Activated T-helper 2 cell treated with anti-CD3 and anti-CD28 coated beads, Interferon-gamma antibody, Interleukin-2, Interleukin-4, amounts not matched to agents 10 μg/mL and 5 μg/mL and 100 μg/mL, durations not matched to agents 14 hours and 24 hours and 36 hours (primary cell): ENCODE data around the gene RASL12. TPM values are rescaled to one million over a fixed set of nuclear protein-coding genes. Genes with fewer than 3 reads are reported as not detected.

Source experiments
- DNase-seq: peaks from one replicate; pipeline ENCODE4 v3.0.0; 2021; ENCODE audit warnings: low spot score
- H3K27ac Mint-ChIP-seq: one replicate; pipeline ENCODE4 v1.8.0; 2021; ENCODE audit warnings: mixed read lengths
- H3K27me3 Mint-ChIP-seq: one replicate; pipeline ENCODE4 v1.8.0; 2021; ENCODE audit warnings: low read depth, mixed read lengths
- H3K36me3 Mint-ChIP-seq: one replicate; pipeline ENCODE4 v1.8.0; 2021; ENCODE audit warnings: low read depth, mixed read lengths
- H3K4me1 Mint-ChIP-seq: one replicate; pipeline ENCODE4 v1.8.0; 2021; ENCODE audit warnings: low read depth, mixed read lengths
- H3K4me3 Mint-ChIP-seq: one replicate; pipeline ENCODE4 v1.8.0; 2021; ENCODE audit warnings: low read depth, mild to moderate bottlenecking, moderate library complexity, mixed read lengths
- H3K9me3 Mint-ChIP-seq: one replicate; pipeline ENCODE4 v1.8.0; 2021; ENCODE audit warnings: mixed read lengths
- intact Hi-C: fragments of 100-400 bp; cut with micrococcal nuclease; formaldehyde crosslinking; loops from one replicate; pipeline ENCODE4 v1.15.1; 2023
- total RNA-seq: library from RNA; stranded (reverse); gene quantifications from 2 replicates; pipeline ENCODE4 v1.2.3, GENCODE V29; 2022

Gene RASL12
- total RNA-seq, 1 donor from 2014 or later = not detected

DNA sequence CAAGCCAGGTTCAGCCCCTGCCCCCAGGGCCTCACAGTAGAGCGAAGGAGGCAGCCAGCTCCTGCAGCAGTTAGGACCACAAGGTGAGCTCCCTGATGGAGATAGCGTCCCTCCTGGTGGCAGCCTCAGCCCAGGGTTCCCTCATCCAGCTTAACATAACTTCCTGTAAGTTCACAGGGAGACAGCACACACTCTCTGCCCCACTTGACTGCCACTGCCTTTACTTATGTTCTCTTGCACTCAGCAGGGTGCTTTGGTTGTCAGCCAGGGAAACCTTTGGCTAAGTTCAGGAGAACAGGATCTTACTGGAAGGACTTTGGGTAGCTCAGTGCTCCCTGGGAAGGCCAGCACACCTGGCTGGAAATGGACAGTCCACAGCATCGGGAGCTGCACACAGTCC, 19.6 kb upstream of the RASL12 start:
- intact Hi-C loops = no loop called here
- Mint-ChIP-seq H3K9me3 (no peaks in the 10 kb centered on the region), H3K4me3 (no peak overlapping the region), H3K27ac (no peak overlapping the region), H3K36me3 (no peaks in the 10 kb centered on the region), H3K4me1 (peaks cover 7% of the 10 kb centered on the region), H3K27me3 (peaks cover 18% of the 10 kb centered on the region)
- DNase-seq = no peak

DNA sequence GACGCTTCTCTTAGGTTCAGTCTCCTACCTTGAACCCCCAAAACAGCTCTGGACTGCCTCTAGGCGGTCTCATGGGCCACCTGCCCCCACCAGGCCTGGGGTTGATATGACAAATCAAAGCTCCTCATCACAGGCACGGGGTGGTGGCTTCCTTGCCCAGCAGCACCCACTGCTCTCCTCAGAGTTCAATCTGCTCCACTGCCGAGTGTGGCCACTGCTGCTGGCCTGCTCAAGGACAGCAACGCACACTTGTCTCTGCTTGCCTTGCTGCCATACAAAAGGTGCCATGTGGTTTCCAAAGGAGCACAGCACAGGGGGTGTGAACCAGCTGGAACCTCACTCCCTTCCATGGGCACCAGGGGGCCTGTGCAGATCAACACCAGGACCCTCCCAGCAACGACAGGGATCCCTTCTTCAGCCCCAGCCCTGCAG, 18.9 kb upstream of the RASL12 start:
- intact Hi-C loops = no loop called here
- Mint-ChIP-seq H3K36me3 (no peaks in the 10 kb centered on the region), H3K4me3 (no peak overlapping the region), H3K27ac (no peak overlapping the region), H3K9me3 (no peaks in the 10 kb centered on the region), H3K27me3 (peaks cover 20% of the 10 kb centered on the region), H3K4me1 (peaks cover 11% of the 10 kb centered on the region)
- DNase-seq = no peak

DNA sequence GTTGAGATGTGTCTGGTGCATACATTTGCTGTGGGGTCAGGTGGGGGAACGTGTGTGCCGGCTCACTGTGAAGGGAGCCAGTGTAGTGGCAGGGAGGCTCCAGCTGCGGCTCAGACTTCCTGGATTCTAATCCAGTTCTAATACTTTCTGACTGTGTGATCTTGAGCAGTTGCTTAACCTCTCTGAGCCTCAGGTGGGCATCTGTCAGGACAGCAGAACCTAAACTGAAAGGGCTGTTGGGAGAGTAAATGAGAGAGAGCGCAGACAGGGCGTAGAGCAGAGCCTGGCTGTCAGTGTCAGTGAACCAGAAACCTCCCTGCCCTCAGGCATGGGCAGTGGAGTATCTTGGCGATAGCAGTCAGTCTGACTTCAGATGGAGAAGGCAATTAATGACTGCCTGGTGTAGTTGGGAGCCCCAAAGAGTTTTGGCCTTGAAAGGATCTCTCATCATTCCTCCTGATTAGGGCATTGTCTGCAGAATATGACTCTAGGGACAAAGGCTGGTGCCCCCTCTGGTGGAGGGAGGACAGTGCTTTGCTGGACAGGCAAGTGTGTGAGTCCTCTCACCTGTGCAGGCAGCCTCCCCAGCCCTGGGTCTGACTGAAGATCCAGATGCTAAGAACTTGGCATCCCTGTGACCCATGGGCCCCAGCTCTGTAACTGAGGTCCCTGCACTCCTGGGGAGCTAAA, 18.3 kb upstream of the RASL12 start:
- H3K9me3 Mint-ChIP-seq = no peaks in the 10 kb centered on the region
- intact Hi-C loops = no loop called here
- peaks cover 20% of the 10 kb centered on the region for H3K27me3 Mint-ChIP-seq
- H3K27ac Mint-ChIP-seq = no peak overlapping the region
- peaks cover 11% of the 10 kb centered on the region for H3K4me1 Mint-ChIP-seq
- no peak overlapping the region for H3K4me3 Mint-ChIP-seq
- no peak for DNase-seq
- H3K36me3 Mint-ChIP-seq = no peaks in the 10 kb centered on the region

DNA sequence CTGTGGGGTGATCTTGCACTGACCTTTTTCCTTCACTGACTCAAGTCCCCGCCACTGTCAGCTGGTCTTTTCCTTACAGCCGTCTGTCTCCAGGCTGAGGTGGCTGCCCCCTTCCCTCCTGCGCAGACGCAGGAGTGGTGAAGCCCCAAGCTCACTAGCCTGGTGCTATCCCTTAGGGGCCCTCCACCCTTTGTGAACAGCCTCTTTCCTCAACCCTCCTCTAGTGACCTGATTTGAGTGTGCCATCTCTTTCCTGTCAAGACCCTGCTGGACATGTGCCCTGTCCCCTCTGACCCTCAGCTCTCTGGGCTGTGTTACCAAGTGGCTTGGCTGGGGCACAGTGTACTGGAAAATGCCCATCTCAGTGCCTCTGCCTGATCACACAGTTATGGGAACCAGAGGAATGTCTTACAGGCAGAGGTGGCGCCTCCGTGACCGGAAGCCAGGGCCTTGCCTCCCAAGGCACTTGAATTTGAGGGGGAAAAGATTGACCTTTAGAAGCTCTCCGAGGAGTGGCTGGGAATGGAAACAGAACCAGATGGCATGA, 17.5 kb upstream of the RASL12 start:
- intact Hi-C loops = no loop called here
- Mint-ChIP-seq H3K4me3 (no peak overlapping the region), H3K4me1 (peaks cover 11% of the 10 kb centered on the region), H3K9me3 (no peaks in the 10 kb centered on the region), H3K27ac (no peak overlapping the region), H3K36me3 (no peaks in the 10 kb centered on the region), H3K27me3 (peaks cover 23% of the 10 kb centered on the region)
- no peak for DNase-seq

- no peaks in the 10 kb centered on the region for H3K9me3 Mint-ChIP-seq
- DNase-seq = no peak
- H3K4me3 Mint-ChIP-seq = no peak overlapping the region
- intact Hi-C loops = no loop called here
- H3K36me3 Mint-ChIP-seq = no peaks in the 10 kb centered on the region
- H3K4me1 Mint-ChIP-seq = peaks cover 11% of the 10 kb centered on the region
- no peak overlapping the region for H3K27ac Mint-ChIP-seq
- H3K27me3 Mint-ChIP-seq = peaks cover 23% of the 10 kb centered on the region
Measured at GRCh38 chr15:65084500-65085206, 16.9 kb upstream of the RASL12 start.

GRCh38 chr15:65083262-65083701, 15.5 kb upstream of the RASL12 start:
- H3K27me3 Mint-ChIP-seq = peaks cover 31% of the 10 kb centered on the region
- DNase-seq = no peak
- peaks cover 11% of the 10 kb centered on the region for H3K4me1 Mint-ChIP-seq
- H3K36me3 Mint-ChIP-seq = no peaks in the 10 kb centered on the region
- intact Hi-C loops = no loop called here
- no peak overlapping the region for H3K4me3 Mint-ChIP-seq
- H3K27ac Mint-ChIP-seq = no peak overlapping the region
- H3K9me3 Mint-ChIP-seq = no peaks in the 10 kb centered on the region

- DNase-seq = no peak
- no peak overlapping the region for H3K4me3 Mint-ChIP-seq
- peak overlapping the region; percentile 17 for H3K27ac Mint-ChIP-seq
- H3K36me3 Mint-ChIP-seq = no peaks in the 10 kb centered on the region
- intact Hi-C loops = no loop called here
- H3K4me1 Mint-ChIP-seq = peaks cover 14% of the 10 kb centered on the region
- H3K27me3 Mint-ChIP-seq = peaks cover 38% of the 10 kb centered on the region
- no peaks in the 10 kb centered on the region for H3K9me3 Mint-ChIP-seq
Measured at GRCh38 chr15:65082303-65082953, 14.6 kb upstream of the RASL12 start.

DNA sequence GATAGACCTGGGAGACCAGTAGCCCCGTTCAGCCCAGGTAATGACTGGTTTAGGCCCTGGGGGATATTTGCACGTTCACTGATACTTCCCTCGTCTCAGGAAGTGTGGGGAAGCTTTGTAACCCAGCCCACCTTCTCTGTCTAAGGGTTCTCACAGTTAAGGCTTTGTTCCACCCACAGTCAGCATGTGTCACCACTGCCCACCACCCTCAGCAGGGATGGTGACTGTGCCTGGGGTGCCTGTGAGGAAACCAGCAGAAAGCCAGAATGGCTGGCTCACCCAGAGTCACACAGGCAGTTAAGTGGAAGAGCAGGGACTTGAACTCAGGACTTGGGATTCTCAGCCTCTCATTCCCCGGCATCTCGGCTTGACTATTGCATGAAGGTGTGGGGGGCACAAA, 14.0 kb upstream of the RASL12 start:
- DNase-seq = no peak
- Mint-ChIP-seq H3K27ac (no peak overlapping the region), H3K36me3 (no peaks in the 10 kb centered on the region), H3K4me3 (no peak overlapping the region), H3K4me1 (peaks cover 14% of the 10 kb centered on the region), H3K27me3 (peaks cover 38% of the 10 kb centered on the region), H3K9me3 (no peaks in the 10 kb centered on the region)
- intact Hi-C loops = no loop called here

DNA sequence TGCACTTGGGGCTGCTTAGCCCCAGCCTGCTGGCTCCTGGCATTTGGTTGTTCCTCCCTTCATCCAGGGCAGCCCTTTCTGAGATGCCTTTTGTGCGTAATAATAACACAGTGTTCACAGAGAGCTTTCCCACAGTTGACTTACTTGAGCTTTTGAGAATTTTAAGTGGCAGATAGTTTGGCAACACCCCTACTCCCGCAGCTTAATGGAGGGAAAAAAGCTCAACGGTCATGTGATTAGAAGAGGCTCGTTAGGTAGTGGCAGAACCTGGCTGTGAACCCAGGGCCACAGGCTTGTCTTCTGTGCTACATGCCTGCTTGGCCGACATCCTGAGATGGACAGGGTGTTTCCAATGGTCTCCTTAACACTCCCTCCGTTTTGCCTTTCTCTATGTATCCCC, 13.5 kb upstream of the RASL12 start:
- Mint-ChIP-seq H3K27ac (no peak overlapping the region), H3K9me3 (no peaks in the 10 kb centered on the region), H3K27me3 (peaks cover 39% of the 10 kb centered on the region), H3K4me1 (peaks cover 14% of the 10 kb centered on the region), H3K36me3 (no peaks in the 10 kb centered on the region), H3K4me3 (no peak overlapping the region)
- intact Hi-C loops = no loop called here
- DNase-seq = no peak

- Mint-ChIP-seq H3K4me1 (peaks cover 14% of the 10 kb centered on the region), H3K4me3 (no peak overlapping the region), H3K27ac (no peak overlapping the region), H3K9me3 (no peaks in the 10 kb centered on the region), H3K27me3 (peaks cover 36% of the 10 kb centered on the region), H3K36me3 (no peaks in the 10 kb centered on the region)
- intact Hi-C loops = loop anchor here (2.0 kb wide), 1 partner anchor 47 kb away; no protein-coding TSS in a partner anchor
- DNase-seq = no peak
Measured at GRCh38 chr15:65079580-65079979, 11.8 kb upstream of the RASL12 start.

- intact Hi-C loops = loop anchor here (1.0 to 2.0 kb wide), 2 partner anchors 24 to 45 kb away; no protein-coding TSS in a partner anchor
- DNase-seq = peak; percentile 34
- H3K9me3 Mint-ChIP-seq = no peaks in the 10 kb centered on the region
- H3K27me3 Mint-ChIP-seq = peaks cover 27% of the 10 kb centered on the region
- no peak overlapping the region for H3K4me3 Mint-ChIP-seq
- no peak overlapping the region for H3K27ac Mint-ChIP-seq
- H3K4me1 Mint-ChIP-seq = peaks cover 12% of the 10 kb centered on the region
- H3K36me3 Mint-ChIP-seq = no peaks in the 10 kb centered on the region
Measured at GRCh38 chr15:65077981-65078352, 10.2 kb upstream of the RASL12 start.

- Mint-ChIP-seq H3K4me1 (peaks cover 7% of the 10 kb centered on the region), H3K27ac (no peak overlapping the region), H3K9me3 (no peaks in the 10 kb centered on the region), H3K27me3 (peaks cover 21% of the 10 kb centered on the region), H3K4me3 (no peak overlapping the region), H3K36me3 (no peaks in the 10 kb centered on the region)
- intact Hi-C loops = no loop called here
- no peak for DNase-seq
Measured at GRCh38 chr15:65077291-65077980, 9.6 kb upstream of the RASL12 start.
